Gastroesophageal sphincter (tissue), 3 donors: ENCODE results near the gene SCIN.

Experiments used
- POLR2AphosphoS5 ChIP-seq: sonication (generic); formaldehyde crosslinking; IDR thresholded peaks from one replicate; pipeline ENCODE4 v1.6.1; 2017; ENCODE audit warnings: antibody characterized with exemption
- TF ChIP-seq, protein P1 (sequence below), 4 experiments: fragments of 200-600 bp in 2 of 4; fragments of 450-650 bp in 2 of 4; sonication (generic) in 1 of 4; IDR thresholded peaks; one replicate each; pipeline ENCODE4 v1.5.1; 2017 to 2019; ENCODE audit warnings: antibody characterized with exemption in 4 of 4, mild to moderate bottlenecking in 2 of 4, moderate library complexity in 2 of 4

DNA sequence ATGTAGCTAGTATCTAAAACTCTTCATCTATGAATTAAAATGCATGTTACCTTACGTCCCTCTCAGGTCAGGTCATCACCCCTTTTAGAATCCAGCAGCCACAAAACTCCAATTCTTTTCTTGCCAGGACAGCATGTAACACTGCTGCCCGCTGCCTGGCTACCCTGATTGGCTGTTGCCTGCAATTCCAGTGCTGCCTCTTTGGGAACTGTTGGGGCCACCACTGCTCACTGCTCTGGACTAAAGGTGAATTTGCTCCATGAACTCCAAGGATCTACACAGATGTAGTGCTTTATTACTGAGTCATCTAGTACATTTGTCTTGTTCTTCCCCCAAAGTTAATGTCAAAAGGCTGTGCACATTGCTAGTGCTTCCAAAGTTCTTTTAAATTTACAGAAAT, 40.4 kb downstream of the SCIN start:
- TF ChIP-seq, protein P1, sequence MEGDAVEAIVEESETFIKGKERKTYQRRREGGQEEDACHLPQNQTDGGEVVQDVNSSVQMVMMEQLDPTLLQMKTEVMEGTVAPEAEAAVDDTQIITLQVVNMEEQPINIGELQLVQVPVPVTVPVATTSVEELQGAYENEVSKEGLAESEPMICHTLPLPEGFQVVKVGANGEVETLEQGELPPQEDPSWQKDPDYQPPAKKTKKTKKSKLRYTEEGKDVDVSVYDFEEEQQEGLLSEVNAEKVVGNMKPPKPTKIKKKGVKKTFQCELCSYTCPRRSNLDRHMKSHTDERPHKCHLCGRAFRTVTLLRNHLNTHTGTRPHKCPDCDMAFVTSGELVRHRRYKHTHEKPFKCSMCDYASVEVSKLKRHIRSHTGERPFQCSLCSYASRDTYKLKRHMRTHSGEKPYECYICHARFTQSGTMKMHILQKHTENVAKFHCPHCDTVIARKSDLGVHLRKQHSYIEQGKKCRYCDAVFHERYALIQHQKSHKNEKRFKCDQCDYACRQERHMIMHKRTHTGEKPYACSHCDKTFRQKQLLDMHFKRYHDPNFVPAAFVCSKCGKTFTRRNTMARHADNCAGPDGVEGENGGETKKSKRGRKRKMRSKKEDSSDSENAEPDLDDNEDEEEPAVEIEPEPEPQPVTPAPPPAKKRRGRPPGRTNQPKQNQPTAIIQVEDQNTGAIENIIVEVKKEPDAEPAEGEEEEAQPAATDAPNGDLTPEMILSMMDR (IDR thresholded peaks at IDR 0.05) = no peak
- TF ChIP-seq POLR2AphosphoS5 = no peak
